ENCODE data around the gene GDF2.

GDF2 gene

GRCh38 chr10:47300429-47300931 lies 21.8 kb upstream of the GDF2 start:
- ChIA-PET CTCF (interaction anchor here (0.9 to 3.6 kb wide), 3 partner anchors 252 to 275 kb away, joined by 4 to 18 read pairs (median 6); no protein-coding TSS in a partner anchor), POLR2A (no interaction called here)
- no peak for TF ChIP-seq CTCF (IDR thresholded peaks at IDR 0.05; ENCODE audit: insufficient read depth, low read length, missing control alignments)
- H3K4me3 ChIP-seq (ENCODE audit: low read depth, low read length): no peak overlapping the region
- no peak for DNase-seq (ENCODE audit: low read depth, low spot score)

GRCh38 chr10:47301833-47302232 lies 20.4 kb upstream of the GDF2 start:
- no peak for DNase-seq (ENCODE audit: low read depth, low spot score)
- ChIA-PET POLR2A (no interaction called here), CTCF (interaction anchor here (3.1 to 3.6 kb wide), 2 partner anchors 11 to 254 kb away, joined by 18 to 19 read pairs; no protein-coding TSS in a partner anchor)
- no peak for TF ChIP-seq CTCF (IDR thresholded peaks at IDR 0.05; ENCODE audit: insufficient read depth, low read length, missing control alignments)
- H3K4me3 ChIP-seq (ENCODE audit: low read depth, low read length): no peak overlapping the region

DNA sequence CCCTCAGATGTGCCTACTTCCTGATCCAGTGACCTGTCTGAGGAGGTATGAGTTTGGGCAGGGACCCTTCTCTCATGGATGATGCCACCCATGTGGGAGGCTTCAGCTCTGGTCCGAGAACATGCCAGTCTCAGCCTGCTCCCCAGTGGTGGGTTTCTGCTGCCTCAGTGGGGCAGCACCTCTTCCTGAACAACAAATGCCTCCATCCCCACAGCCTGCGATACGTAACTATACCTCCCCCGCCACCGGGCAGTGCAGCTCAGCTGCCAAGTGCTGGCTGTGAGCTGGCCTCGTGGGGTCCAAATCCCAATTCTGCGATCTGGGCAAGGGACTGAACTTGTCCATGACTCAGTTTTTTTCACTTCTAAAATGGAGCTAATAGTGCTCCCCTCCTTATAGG lies 19.1 kb upstream of the GDF2 start:
- H3K4me3 ChIP-seq (ENCODE audit: low read depth, low read length): no peak overlapping the region
- ChIA-PET POLR2A (no interaction called here), CTCF (interaction anchor here (3.1 to 3.6 kb wide), 2 partner anchors 9 to 255 kb away, joined by 18 to 19 read pairs; no protein-coding TSS in a partner anchor)
- TF ChIP-seq CTCF (IDR thresholded peaks at IDR 0.05; ENCODE audit: insufficient read depth, low read length, missing control alignments): no peak
- no peak for DNase-seq (ENCODE audit: low read depth, low spot score)

- no peak for TF ChIP-seq CTCF (IDR thresholded peaks at IDR 0.05; ENCODE audit: insufficient read depth, low read length, missing control alignments)
- CTCF ChIA-PET: interaction anchor here (3.1 to 3.6 kb wide), 2 partner anchors 9 to 256 kb away, joined by 18 to 19 read pairs; no protein-coding TSS in a partner anchor
- POLR2A ChIA-PET: no interaction called here
- DNase-seq (ENCODE audit: low read depth, low spot score): no peak
- H3K4me3 ChIP-seq (ENCODE audit: low read depth, low read length): no peak overlapping the region
Observed at GRCh38 chr10:47303866-47304265, 18.4 kb upstream of the GDF2 start.

DNA sequence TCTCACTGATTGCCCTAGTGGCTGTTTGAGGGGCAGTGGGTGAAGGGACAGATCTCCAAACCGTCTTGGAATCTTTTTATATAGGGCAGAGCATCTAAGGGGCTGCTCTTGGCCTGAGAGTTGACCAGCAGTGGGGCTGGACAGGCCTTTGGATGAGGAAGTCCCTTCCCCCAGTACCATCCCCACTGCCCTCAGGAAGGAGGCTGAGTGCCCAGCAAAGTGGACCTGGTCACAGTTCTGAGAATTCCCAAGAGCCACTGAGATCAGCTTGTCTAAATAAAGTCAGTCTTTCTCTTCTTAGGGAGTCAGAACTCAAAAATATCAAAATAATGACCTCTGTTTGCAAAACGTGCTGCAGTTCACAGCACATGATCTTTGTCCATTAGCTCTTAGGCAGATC lies 16.7 kb upstream of the GDF2 start:
- DNase-seq (ENCODE audit: low read depth, low spot score): no peak
- no peak for TF ChIP-seq CTCF (IDR thresholded peaks at IDR 0.05; ENCODE audit: insufficient read depth, low read length, missing control alignments)
- ChIA-PET CTCF (interaction anchor here (0.9 to 4.7 kb wide), 5 partner anchors 11 to 313 kb away, joined by 4 to 26 read pairs (median 7); no protein-coding TSS in a partner anchor), POLR2A (no interaction called here)
- no peak overlapping the region for H3K4me3 ChIP-seq (ENCODE audit: low read depth, low read length)

- ChIA-PET CTCF (interaction anchor here (1.1 to 4.7 kb wide), 5 partner anchors 10 to 312 kb away, joined by 5 to 26 read pairs (median 7); no protein-coding TSS in a partner anchor), POLR2A (no interaction called here)
- no peak for TF ChIP-seq CTCF (IDR thresholded peaks at IDR 0.05; ENCODE audit: insufficient read depth, low read length, missing control alignments)
- no peak overlapping the region for H3K4me3 ChIP-seq (ENCODE audit: low read depth, low read length)
- DNase-seq (ENCODE audit: low read depth, low spot score): no peak
Observed at GRCh38 chr10:47306387-47307210, 15.7 kb upstream of the GDF2 start.

Measured in AG04449 (cell line).